ENCODE results near the gene OR7G1.

- no peak for TF ChIP-seq POLR2A (IDR thresholded peaks at IDR 0.05)
- TF ChIP-seq EP300 (IDR thresholded peaks at IDR 0.05) = no peak
- TF ChIP-seq CTCF (IDR thresholded peaks at IDR 0.05) = no peak
Observed at GRCh38 chr19:9151367-9151766, 35.8 kb upstream of the OR7G1 start.
